ENCODE results near the gene TRABD.

TRABD gene

GRCh38 chr22:50175921-50176849 lies 9.5 kb upstream of the TRABD start:
- Histone ChIP-seq H3K36me3 (ENCODE audit: control insufficient read depth, insufficient read depth, low read length) (no peaks in the 10 kb centered on the region), H3K4me3 (ENCODE audit: low read depth, low read length) (no peak overlapping the region), H3K4me1 (ENCODE audit: control insufficient read depth, insufficient read depth, low read length) (peaks cover 7% of the 10 kb centered on the region; the same call in 1 of the 2 replicates), H3K9me3 (ENCODE audit: control insufficient read depth, insufficient read depth, low read depth, low read length) (no peaks in the 10 kb centered on the region), H3K9ac (ENCODE audit: low read length) (no peak overlapping the region), H3K27me3 (ENCODE audit: control insufficient read depth, insufficient read depth, low read length) (peaks cover 13% of the 10 kb centered on the region), H3K27ac (ENCODE audit: low read depth, low read length) (no peak overlapping the region)

GRCh38 chr22:50176850-50177536 lies 8.7 kb upstream of the TRABD start:
- H3K9me3 ChIP-seq (ENCODE audit: control insufficient read depth, insufficient read depth, low read depth, low read length) = no peaks in the 10 kb centered on the region
- H3K4me1 ChIP-seq (ENCODE audit: control insufficient read depth, insufficient read depth, low read length) = peaks cover 7% of the 10 kb centered on the region; the same call in 1 of the 2 replicates
- no peak overlapping the region for H3K9ac ChIP-seq (ENCODE audit: low read length)
- H3K36me3 ChIP-seq (ENCODE audit: control insufficient read depth, insufficient read depth, low read length) = no peaks in the 10 kb centered on the region
- H3K4me3 ChIP-seq (ENCODE audit: low read depth, low read length) = no peak overlapping the region
- peaks cover 5% of the 10 kb centered on the region; the same call in 1 of the 2 replicates for H3K27me3 ChIP-seq (ENCODE audit: control insufficient read depth, insufficient read depth, low read length)
- no peak overlapping the region for H3K27ac ChIP-seq (ENCODE audit: low read depth, low read length)

GRCh38 chr22:50177537-50178470 lies 7.9 kb upstream of the TRABD start:
- Histone ChIP-seq H3K9ac (ENCODE audit: low read length) (no peak overlapping the region), H3K4me3 (ENCODE audit: low read depth, low read length) (no peak overlapping the region; the same call in 1 of the 2 replicates), H3K4me1 (ENCODE audit: control insufficient read depth, insufficient read depth, low read length) (peaks cover 7% of the 10 kb centered on the region; the same call in 1 of the 2 replicates), H3K27me3 (ENCODE audit: control insufficient read depth, insufficient read depth, low read length) (no peaks in the 10 kb centered on the region; the same call in 1 of the 2 replicates), H3K9me3 (ENCODE audit: control insufficient read depth, insufficient read depth, low read depth, low read length) (no peaks in the 10 kb centered on the region), H3K27ac (ENCODE audit: low read depth, low read length) (no peak overlapping the region), H3K36me3 (ENCODE audit: control insufficient read depth, insufficient read depth, low read length) (no peaks in the 10 kb centered on the region)

GRCh38 chr22:50178471-50178864 lies 7.2 kb upstream of the TRABD start:
- Histone ChIP-seq H3K9me3 (ENCODE audit: control insufficient read depth, insufficient read depth, low read depth, low read length) (no peaks in the 10 kb centered on the region), H3K9ac (ENCODE audit: low read length) (no peak overlapping the region), H3K27me3 (ENCODE audit: control insufficient read depth, insufficient read depth, low read length) (no peaks in the 10 kb centered on the region), H3K27ac (ENCODE audit: low read depth, low read length) (no peak overlapping the region), H3K4me3 (ENCODE audit: low read depth, low read length) (no peak overlapping the region), H3K4me1 (ENCODE audit: control insufficient read depth, insufficient read depth, low read length) (peaks cover 7% of the 10 kb centered on the region; the same call in 1 of the 2 replicates), H3K36me3 (ENCODE audit: control insufficient read depth, insufficient read depth, low read length) (no peaks in the 10 kb centered on the region)

GRCh38 chr22:50178871-50179869 lies 6.5 kb upstream of the TRABD start:
- H3K27me3 ChIP-seq (ENCODE audit: control insufficient read depth, insufficient read depth, low read length) = no peaks in the 10 kb centered on the region
- H3K9me3 ChIP-seq (ENCODE audit: control insufficient read depth, insufficient read depth, low read depth, low read length) = no peaks in the 10 kb centered on the region
- H3K36me3 ChIP-seq (ENCODE audit: control insufficient read depth, insufficient read depth, low read length) = no peaks in the 10 kb centered on the region
- peaks cover 13% of the 10 kb centered on the region; the same call in 1 of the 2 replicates for H3K4me1 ChIP-seq (ENCODE audit: control insufficient read depth, insufficient read depth, low read length)
- no peak overlapping the region for H3K4me3 ChIP-seq (ENCODE audit: low read depth, low read length)
- no peak overlapping the region for H3K9ac ChIP-seq (ENCODE audit: low read length)
- no peak overlapping the region for H3K27ac ChIP-seq (ENCODE audit: low read depth, low read length)

- Histone ChIP-seq H3K9ac (ENCODE audit: low read length) (no peak overlapping the region), H3K27ac (ENCODE audit: low read depth, low read length) (no peak overlapping the region), H3K4me1 (ENCODE audit: control insufficient read depth, insufficient read depth, low read length) (peaks cover 18% of the 10 kb centered on the region; the same call in 1 of the 2 replicates), H3K9me3 (ENCODE audit: control insufficient read depth, insufficient read depth, low read depth, low read length) (no peaks in the 10 kb centered on the region), H3K4me3 (ENCODE audit: low read depth, low read length) (no peak overlapping the region), H3K27me3 (ENCODE audit: control insufficient read depth, insufficient read depth, low read length) (no peaks in the 10 kb centered on the region), H3K36me3 (ENCODE audit: control insufficient read depth, insufficient read depth, low read length) (no peaks in the 10 kb centered on the region)
These were observed 5.6 kb upstream of the TRABD start for GRCh38 chr22:50179937-50180726.

- H3K36me3 ChIP-seq (ENCODE audit: control insufficient read depth, insufficient read depth, low read length) = no peaks in the 10 kb centered on the region
- peaks cover 17% of the 10 kb centered on the region; the same call in 1 of the 2 replicates for H3K4me1 ChIP-seq (ENCODE audit: control insufficient read depth, insufficient read depth, low read length)
- no peak overlapping the region for H3K27ac ChIP-seq (ENCODE audit: low read depth, low read length)
- H3K9me3 ChIP-seq (ENCODE audit: control insufficient read depth, insufficient read depth, low read depth, low read length) = no peaks in the 10 kb centered on the region
- H3K27me3 ChIP-seq (ENCODE audit: control insufficient read depth, insufficient read depth, low read length) = no peaks in the 10 kb centered on the region
- no peak overlapping the region for H3K9ac ChIP-seq (ENCODE audit: low read length)
- no peak overlapping the region for H3K4me3 ChIP-seq (ENCODE audit: low read depth, low read length)
These were observed 4.8 kb upstream of the TRABD start for GRCh38 chr22:50180727-50181521.

GRCh38 chr22:50182176-50183081 lies 3.3 kb upstream of the TRABD start:
- Histone ChIP-seq H3K9ac (ENCODE audit: low read length) (no peak overlapping the region), H3K4me1 (ENCODE audit: control insufficient read depth, insufficient read depth, low read length) (peaks cover 14% of the 10 kb centered on the region; the same call in 1 of the 2 replicates), H3K27ac (ENCODE audit: low read depth, low read length) (no peak overlapping the region), H3K4me3 (ENCODE audit: low read depth, low read length) (no peak overlapping the region), H3K36me3 (ENCODE audit: control insufficient read depth, insufficient read depth, low read length) (no peaks in the 10 kb centered on the region), H3K9me3 (ENCODE audit: control insufficient read depth, insufficient read depth, low read depth, low read length) (no peaks in the 10 kb centered on the region), H3K27me3 (ENCODE audit: control insufficient read depth, insufficient read depth, low read length) (no peaks in the 10 kb centered on the region)

Data from HUES6 (cell line).